K562 (cell line): ENCODE data around the gene CCDC178. TPM values are rescaled to one million over a fixed set of nuclear protein-coding genes. Genes with fewer than 3 reads are reported as not detected.

Source experiments
- ATAC-seq: fragments of 200-7000 bp; cut with Tn5 transposase; 3 replicates; pipeline ENCODE4 v1.9.1; 2020; ENCODE audit warnings: moderate library complexity
- BruUV-seq: library from RNA; stranded (reverse); fragments of 400-500 nt; replicated peaks from 2 replicates; lab custom pipeline; 2021; lab: Mats Ljungman, UMichigan
- CTCF ChIA-PET: fragments of 300-600 bp; formaldehyde crosslinking; extraction: SDS; loops from one replicate; lab custom pipeline; 2021; ENCODE audit warnings: low intra/inter-chr PET ratio; lab: Yijun Ruan, JAX
- POLR2A ChIA-PET: fragments of 300-600, 350-650 bp; sonication (Branson Sonifier 250); formaldehyde crosslinking; extraction: SDS; loops from one replicate; lab custom pipeline; 2021; ENCODE audit warnings: antibody characterized with exemption, inconsistent platforms; lab: Yijun Ruan, JAX
- DNase-seq, 4 experiments: peaks; one replicate each; pipeline versions ENCODE4 v3.0.0 to v3.0.0-alpha.2; 2011 to 2018; ENCODE audit warnings: low spot score in 3 of 4, mixed read lengths in 3 of 4; ENCODE audit errors: extremely low read depth in 1 of 4
- FAIRE-seq: peaks from 2 replicates; lab custom pipeline; 2011; peaks lifted over from hg19 to GRCh38; lab: Jason Lieb, UNC
- H2AFZ ChIP-seq: 2 replicates; pipeline ENCODE4 v1.6.0; 2011; ENCODE audit warnings: low read depth, low read length, control low read depth, inconsistent platforms
- H3K27ac ChIP-seq: fragments of 200-600 bp; 3 replicates; pipeline ENCODE4 v1.8.0; 2011; ENCODE audit warnings: low read depth, mild to moderate bottlenecking, control low read depth, inconsistent platforms, low read length, moderate library complexity, mixed read lengths; ENCODE audit errors: extremely low read depth
- H3K27me3 ChIP-seq, 2 experiments: fragments of 300-600 bp in 1 of 2; 2 replicates in 1 of 2; 3 replicates in 1 of 2; pipeline versions ENCODE4 v1.6.0 to v1.8.0; 2011; ENCODE audit warnings: inconsistent platforms in 2 of 2, low read length in 2 of 2, mild to moderate bottlenecking in 1 of 2, mixed read lengths in 1 of 2, moderate library complexity in 1 of 2; ENCODE audit not compliant: control insufficient read depth in 2 of 2, insufficient read depth in 2 of 2
- H3K36me3 ChIP-seq: fragments of 300-600 bp; 3 replicates; pipeline ENCODE4 v1.8.0; 2011; ENCODE audit warnings: mild to moderate bottlenecking, low read length, inconsistent platforms; ENCODE audit not compliant: control insufficient read depth, insufficient read depth
- H3K4me1 ChIP-seq, 2 experiments: fragments of 200-600 bp in 1 of 2; replicated peaks in 1 of 2; 2 replicates in 1 of 2; 3 replicates in 1 of 2; pipeline versions ENCODE4 v1.5.1 to v1.8.0; 2011; ENCODE audit warnings: inconsistent platforms in 2 of 2, low read length in 2 of 2, mild to moderate bottlenecking in 1 of 2, mixed read lengths in 1 of 2, moderate library complexity in 1 of 2; ENCODE audit not compliant: control insufficient read depth in 2 of 2, insufficient read depth in 2 of 2
- H3K4me2 ChIP-seq: 2 replicates; pipeline ENCODE4 v1.6.1; 2011; ENCODE audit warnings: low read length, control low read depth, inconsistent platforms, mixed read lengths; ENCODE audit not compliant: insufficient read depth
- H3K4me3 ChIP-seq: fragments of 200-600 bp; sonication (generic), shearing (Covaris generic); 2 replicates; pipeline ENCODE4 v1.5.1; 2016; ENCODE audit warnings: control low read depth, inconsistent platforms
- H3K79me2 ChIP-seq: fragments of 200-600 bp; 3 replicates; pipeline ENCODE4 v1.8.0; 2011; ENCODE audit warnings: low read length, inconsistent platforms; ENCODE audit not compliant: control insufficient read depth, insufficient read depth
- H3K9ac ChIP-seq, 2 experiments: 2 replicates each; pipeline versions ENCODE4 v1.6.0 to v1.6.1; 2011; ENCODE audit warnings: low read depth in 2 of 2, low read length in 2 of 2, control low read depth in 1 of 2, inconsistent platforms in 1 of 2, mild to moderate bottlenecking in 1 of 2, mixed read lengths in 1 of 2; ENCODE audit not compliant: insufficient read depth in 1 of 2
- H3K9me1 ChIP-seq: one replicate; pipeline ENCODE4 v1.6.0; 2011; ENCODE audit warnings: inconsistent platforms, mild to moderate bottlenecking, low read length, moderate library complexity; ENCODE audit not compliant: control insufficient read depth, insufficient read depth
- H3K9me3 ChIP-seq: replicated peaks from 2 replicates; pipeline ENCODE4 v1.5.1; 2011; ENCODE audit warnings: low read depth, low read length, inconsistent platforms; ENCODE audit not compliant: control insufficient read depth, insufficient read depth
- H4K20me1 ChIP-seq: replicated peaks from 2 replicates; pipeline ENCODE4 v1.6.1; 2011; ENCODE audit warnings: low read length, inconsistent platforms, mixed read lengths; ENCODE audit not compliant: control insufficient read depth, insufficient read depth
- CBFA2T2 ChIP-seq: fragments of 450-650 bp; conservative IDR thresholded peaks from 2 replicates; pipeline ENCODE4 v1.6.1; 2017; ENCODE audit warnings: mild to moderate bottlenecking
- CBX1 ChIP-seq: sonication (generic); IDR thresholded peaks from 2 replicates; pipeline ENCODE4 v1.6.1; 2016; ENCODE audit warnings: antibody characterized with exemption, low read depth, mild to moderate bottlenecking
- CHAMP1 ChIP-seq: fragments of 450-650 bp; IDR thresholded peaks from 2 replicates; pipeline ENCODE4 v1.6.1; 2016; ENCODE audit warnings: mild to moderate bottlenecking
- NR2C1 ChIP-seq, 2 experiments: fragments of 450-650 bp; IDR thresholded peaks; 2 replicates each; pipeline ENCODE4 v1.6.1; 2017; ENCODE audit warnings: mild to moderate bottlenecking in 2 of 2, antibody characterized with exemption in 1 of 2, inconsistent platforms in 1 of 2, missing compliant biosample characterization in 1 of 2, missing genetic modification characterization in 1 of 2
- PML ChIP-seq: IDR thresholded peaks from 2 replicates; pipeline ENCODE4 v1.6.1; 2012; ENCODE audit warnings: low read length, inconsistent platforms
- RFX5 ChIP-seq: IDR thresholded peaks from 2 replicates; pipeline ENCODE4 v1.6.1; 2011; ENCODE audit warnings: low read depth, mild to moderate bottlenecking, improper control_type of control experiment, low read length
- ZNF695 ChIP-seq: fragments of 450-650 bp; formaldehyde crosslinking; IDR thresholded peaks from 2 replicates; pipeline ENCODE4 v1.4.0; 2020; ENCODE audit warnings: mild to moderate bottlenecking, moderate library complexity
- WGBS: fragments of 100-300 bp; shearing (Covaris generic); methylation state at CpG from one replicate; pipeline ENCODE4 v1.1.6; 2016; ENCODE audit warnings: low coverage, mixed read lengths; ENCODE audit not compliant: insufficient coverage; ENCODE audit errors: missing lambda C conversion rate; 5-methylcytosine and 5-hydroxymethylcytosine counted together
- in situ Hi-C: fragments of 300-500 bp; cut with MboI; formaldehyde crosslinking; loops from 4 replicates; pipeline ENCODE4 v1.15.0; 2018; ENCODE audit warnings: inconsistent platforms, mixed read lengths
- intact Hi-C: fragments of 100-400 bp; cut with micrococcal nuclease; formaldehyde crosslinking; loops from 2 replicates; pipeline ENCODE4 v1.14.2; 2022
- polyA plus RNA-seq, 8 experiments: library from polyadenylated mRNA; depleted of rRNA in 4 of 8; stranded (reverse) in 5 of 8; unstranded in 3 of 8; fragments of >200 nt; fragmentation: Nextera tagmentation in 2 of 8; fragmentation: Illumina TruSeq in 1 of 8; extraction: Ambion mirVana in 2 of 8; extraction: Trizol in 1 of 8; gene quantifications; 2 replicates each; pipeline versions ENCODE4 v1.2.1 to v1.2.3, GENCODE V29; 2011 to 2014; ENCODE audit warnings: inconsistent platforms in 1 of 8, missing spikeins in 1 of 8
- total RNA-seq, 7 experiments: library from RNA; depleted of rRNA in 6 of 7; stranded (reverse); fragments of >200 nt in 6 of 7; fragmentation: Illumina TruSeq in 2 of 7; extraction: Trizol in 2 of 7; gene quantifications; 2 replicates each; pipeline versions ENCODE4 v1.2.1 to v1.2.3, GENCODE V29; 2011 to 2021; ENCODE audit warnings: low replicate concordance in 1 of 7

CCDC178 gene
- total and polyA plus RNA-seq, 9 of the 15 experiments (the other 6 are each of a cell fraction or from before 2014, with no cell fraction given), result 0.12 to 0.47 (median 0.15) TPM; not detected in 6

DNA sequence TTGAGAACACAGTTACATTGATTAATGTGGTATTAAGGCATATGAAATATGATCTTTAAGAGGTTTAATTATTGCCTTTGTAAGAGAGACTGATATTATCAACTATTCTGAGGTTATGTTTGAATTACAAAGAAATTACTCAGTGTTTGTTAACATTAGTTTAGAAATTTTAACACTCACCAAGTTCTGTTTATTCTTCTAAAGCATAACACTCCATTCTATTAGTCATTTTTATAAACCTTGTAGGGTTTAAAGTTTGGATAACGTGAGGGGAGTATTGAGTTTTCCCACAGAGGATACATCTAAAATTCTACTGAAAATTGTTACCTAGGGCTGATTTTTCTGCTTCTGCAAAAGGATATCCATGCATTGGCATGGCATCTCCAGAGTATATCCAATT lies 7.7 kb downstream of the CCDC178 start:
- no peak for FAIRE-seq

More for the DNA sequence above, 7.7 kb downstream of the CCDC178 start:
- Histone ChIP-seq H3K4me1 (no peaks in the 10 kb centered on the region), H3K27ac (no peak overlapping the region), H3K4me3 (no peak overlapping the region), H3K9me1 (no peaks in the 10 kb centered on the region), H3K9me3 (no peaks in the 10 kb centered on the region), H3K4me2 (no peak overlapping the region), H3K9ac (no peak overlapping the region), H3K36me3 (no peaks in the 10 kb centered on the region), H3K79me2 (no peaks in the 10 kb centered on the region), H3K27me3 (no peaks in the 10 kb centered on the region), H4K20me1 (no peaks in the 10 kb centered on the region), H2AFZ (no peak overlapping the region)
- 0% methylated on average over 1 of the region's 1 CpG for WGBS
- intact Hi-C loops, result no loop called here
- ATAC-seq, result no peak
- ChIA-PET CTCF (no interaction called here), POLR2A (no interaction called here)
- no peak for DNase-seq
- BruUV-seq, result no TSS peak
- in situ Hi-C loops, result no loop called here
- TF ChIP-seq RFX5 (no peak), CBX1 (no peak), NR2C1 (IDR thresholded peaks at IDR 0.05) (no peak), NR2C1 (tag; IDR thresholded peaks at IDR 0.05) (no peak), ZNF695 (CRISPR knock-in tag) (no peak), PML (no peak), CHAMP1 (no peak), CBFA2T2 (no peak)
